ENCODE measurements around the gene TPRN.

- TF ChIP-seq, protein P1, sequence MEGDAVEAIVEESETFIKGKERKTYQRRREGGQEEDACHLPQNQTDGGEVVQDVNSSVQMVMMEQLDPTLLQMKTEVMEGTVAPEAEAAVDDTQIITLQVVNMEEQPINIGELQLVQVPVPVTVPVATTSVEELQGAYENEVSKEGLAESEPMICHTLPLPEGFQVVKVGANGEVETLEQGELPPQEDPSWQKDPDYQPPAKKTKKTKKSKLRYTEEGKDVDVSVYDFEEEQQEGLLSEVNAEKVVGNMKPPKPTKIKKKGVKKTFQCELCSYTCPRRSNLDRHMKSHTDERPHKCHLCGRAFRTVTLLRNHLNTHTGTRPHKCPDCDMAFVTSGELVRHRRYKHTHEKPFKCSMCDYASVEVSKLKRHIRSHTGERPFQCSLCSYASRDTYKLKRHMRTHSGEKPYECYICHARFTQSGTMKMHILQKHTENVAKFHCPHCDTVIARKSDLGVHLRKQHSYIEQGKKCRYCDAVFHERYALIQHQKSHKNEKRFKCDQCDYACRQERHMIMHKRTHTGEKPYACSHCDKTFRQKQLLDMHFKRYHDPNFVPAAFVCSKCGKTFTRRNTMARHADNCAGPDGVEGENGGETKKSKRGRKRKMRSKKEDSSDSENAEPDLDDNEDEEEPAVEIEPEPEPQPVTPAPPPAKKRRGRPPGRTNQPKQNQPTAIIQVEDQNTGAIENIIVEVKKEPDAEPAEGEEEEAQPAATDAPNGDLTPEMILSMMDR (IDR thresholded peaks at IDR 0.05; ENCODE audit: insufficient read depth, low read depth, low read length), result no peak
- TF ChIP-seq EZH2 (IDR thresholded peaks at IDR 0.05; ENCODE audit: insufficient read depth, low read length), result no peak
Observed at GRCh38 chr9:137146527-137146918, 54.0 kb downstream of the TPRN start.
